Measurements from ENCODE around the gene TNNC2. TPM values are rescaled to one million over a fixed set of nuclear protein-coding genes. Genes with fewer than 3 reads are reported as not detected.

TNNC2 gene
- total and polyA plus RNA-seq, 2 experiments from 2014 or later, result 0.59 to 32.5 TPM

- no peaks in the 10 kb centered on the region for H3K79me2 ChIP-seq (replicated peaks; ENCODE audit: insufficient read depth)
- no peak for TF ChIP-seq CTCF (conservative IDR thresholded peaks at IDR 0.05; ENCODE audit: low read depth in 2 of 2)
- no peak for TF ChIP-seq ZNF462 (CRISPR knock-in tag; IDR thresholded peaks at IDR 0.05)
- no peak for TF ChIP-seq ZNF331 (CRISPR knock-in tag; IDR thresholded peaks at IDR 0.05; ENCODE audit: low read depth)
- no peak for TF ChIP-seq STAT1 (IDR thresholded peaks at IDR 0.05; ENCODE audit: unreplicated experiment)
- TF ChIP-seq NANOG (IDR thresholded peaks at IDR 0.05; ENCODE audit: borderline replicate concordance), result no peak
- TF ChIP-seq ETS1 (IDR thresholded peaks at IDR 0.05), result no peak
- TF ChIP-seq REST (IDR thresholded peaks at IDR 0.05; ENCODE audit: unreplicated experiment), result no peak
- H3K27me3 Mint-ChIP-seq (ENCODE audit: insufficient read depth, low read depth, poor library complexity), result peaks cover 2% of the 10 kb centered on the region
- H3F3A ChIP-seq (replicated peaks; ENCODE audit: low read depth), result no peaks in the 10 kb centered on the region
- no peak overlapping the region for H3K4me3 ChIP-seq
- H3K27ac ChIP-seq (ENCODE audit: low read depth), result no peak overlapping the region
- H3K4me2 ChIP-seq, result no peak overlapping the region
- ATAC-seq, result no peak; the same call in 2 of the 3 replicates
- no peaks in the 10 kb centered on the region for H3K36me3 ChIP-seq (ENCODE audit: insufficient read depth)
- no peak for DNase-seq (ENCODE audit: low spot score)
- no peaks in the 10 kb centered on the region for H3K4me1 ChIP-seq (ENCODE audit: insufficient read depth)
- no peaks in the 10 kb centered on the region for H4K20me1 ChIP-seq (replicated peaks; ENCODE audit: insufficient read depth)
- H3K4me3 Mint-ChIP-seq, result no peak overlapping the region
- no peaks in the 10 kb centered on the region for H3K9me3 Mint-ChIP-seq
- H2AFZ ChIP-seq, result peak overlapping the region; percentile 32; the same call in 1 of the 2 replicates
- H3K4me1 Mint-ChIP-seq, result no peaks in the 10 kb centered on the region
- no peaks in the 10 kb centered on the region for H3K36me3 Mint-ChIP-seq (ENCODE audit: low read depth)
- no peaks in the 10 kb centered on the region for H3K9me2 ChIP-seq (ENCODE audit: insufficient read depth)
- no peak overlapping the region for H3K27ac Mint-ChIP-seq
- no peaks in the 10 kb centered on the region for H3K27me3 ChIP-seq (ENCODE audit: insufficient read depth)
Observed at GRCh38 chr20:45783656-45784294, 43.3 kb downstream of the TNNC2 start.

Data from GM23338 (cell line).